Epithelial cell of proximal tubule (primary cell): Measurements from ENCODE around the gene KIF5B. TPM values are rescaled to one million over a fixed set of nuclear protein-coding genes. Genes with fewer than 3 reads are reported as not detected.
A peak's percentile ranks its signal among the peaks of the same experiment; 100 is the strongest.
"Not testable (repeated sequence)": the region's sequence is repeated elsewhere in the genome, so short reads cannot be mapped to it uniquely, and the experiment has no call there.

Experiments used
- DNase-seq: peaks from one replicate; pipeline ENCODE4 v3.0.0-alpha.2; 2011; ENCODE audit warnings: low read depth
- H3K4me3 ChIP-seq: 2 replicates; pipeline ENCODE4 v1.5.1; 2011; ENCODE audit warnings: low read depth, mild to moderate bottlenecking, low read length
- CTCF ChIP-seq: conservative IDR thresholded peaks from 2 replicates; pipeline ENCODE4 v1.5.1; 2012; ENCODE audit warnings: low read depth, mild to moderate bottlenecking, low read length
- total RNA-seq: library from RNA; depleted of rRNA; stranded (reverse); fragments of >200 nt; gene quantifications from 2 replicates; pipeline ENCODE4 v1.2.3, GENCODE V29; 2015

The KIF5B gene
- total RNA-seq, 1 donor from 2014 or later: 106 TPM

GRCh38 chr10:32000937-32001336, 55.3 kb downstream of the KIF5B start:
- peak; percentile 13 for DNase-seq

GRCh38 chr10:31999836-32000235, 56.4 kb downstream of the KIF5B start:
- TF ChIP-seq CTCF: no peak
- DNase-seq: no peak
- no peak overlapping the region for H3K4me3 ChIP-seq

More at GRCh38 chr10:32000937-32001336, 55.3 kb downstream of the KIF5B start:
- H3K4me3 ChIP-seq: no peak overlapping the region
- no peak for TF ChIP-seq CTCF

- H3K4me3 ChIP-seq: no peak overlapping the region
- no peak for TF ChIP-seq CTCF
- no peak for DNase-seq
Measured at GRCh38 chr10:31999070-31999660, 57.1 kb downstream of the KIF5B start.

GRCh38 chr10:31994926-31995325, 61.3 kb downstream of the KIF5B start:
- no peak for DNase-seq
- H3K4me3 ChIP-seq: no peak overlapping the region
- TF ChIP-seq CTCF: no peak

GRCh38 chr10:31990937-31991336, 65.3 kb downstream of the KIF5B start:
- H3K4me3 ChIP-seq: no peak overlapping the region
- TF ChIP-seq CTCF: no peak
- DNase-seq: no peak

GRCh38 chr10:31987786-31988185, 68.4 kb downstream of the KIF5B start:
- not testable (repeated sequence) for H3K4me3 ChIP-seq, DNase-seq

GRCh38 chr10:31982111-31982510, 74.1 kb downstream of the KIF5B start:
- no peak for DNase-seq
- TF ChIP-seq CTCF: no peak
- no peak overlapping the region for H3K4me3 ChIP-seq

GRCh38 chr10:31980471-31980870, 75.8 kb downstream of the KIF5B start:
- TF ChIP-seq CTCF: no peak

GRCh38 chr10:31979071-31979470, 77.2 kb downstream of the KIF5B start:
- not testable (repeated sequence) for DNase-seq, H3K4me3 ChIP-seq

More at GRCh38 chr10:31980471-31980870, 75.8 kb downstream of the KIF5B start:
- DNase-seq: no peak
- no peak overlapping the region for H3K4me3 ChIP-seq
